GM18519 (cell line): ENCODE data around the gene PRSS33.

ENCODE experiments used
- ATAC-seq: cut with Tn5 transposase; IDR thresholded peaks from one replicate; pipeline ENCODE4 v1.9.1; 2021; ENCODE audit warnings: mild to moderate bottlenecking, moderate library complexity; ENCODE audit not compliant: unreplicated experiment, low FRiP score

PRSS33 gene

DNA sequence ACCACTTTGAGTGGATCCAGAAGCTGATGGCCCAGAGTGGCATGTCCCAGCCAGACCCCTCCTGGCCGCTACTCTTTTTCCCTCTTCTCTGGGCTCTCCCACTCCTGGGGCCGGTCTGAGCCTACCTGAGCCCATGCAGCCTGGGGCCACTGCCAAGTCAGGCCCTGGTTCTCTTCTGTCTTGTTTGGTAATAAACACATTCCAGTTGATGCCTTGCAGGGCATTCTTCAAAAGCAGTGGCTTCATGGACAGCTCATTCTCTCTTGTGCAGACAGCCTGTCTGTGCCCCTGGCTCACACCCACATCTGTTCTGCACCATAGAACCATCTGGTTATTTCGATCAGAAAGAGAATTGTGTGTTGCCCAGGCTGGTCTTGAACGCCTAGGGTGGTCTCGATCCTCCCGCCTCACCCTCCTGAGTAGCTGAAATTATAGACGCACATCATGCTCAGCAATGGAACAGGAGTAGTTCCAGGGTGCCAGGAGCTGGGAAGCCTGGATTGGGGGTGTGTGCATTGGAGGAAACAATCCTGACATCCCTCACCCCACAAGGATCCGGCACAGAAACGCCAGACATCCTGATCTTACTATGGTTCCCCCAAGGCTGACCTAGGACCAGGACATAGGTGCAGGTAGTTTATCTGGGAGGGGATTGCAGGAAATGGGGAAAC, 34.3 kb upstream of the PRSS33 start:
- ATAC-seq, result no peak

DNA sequence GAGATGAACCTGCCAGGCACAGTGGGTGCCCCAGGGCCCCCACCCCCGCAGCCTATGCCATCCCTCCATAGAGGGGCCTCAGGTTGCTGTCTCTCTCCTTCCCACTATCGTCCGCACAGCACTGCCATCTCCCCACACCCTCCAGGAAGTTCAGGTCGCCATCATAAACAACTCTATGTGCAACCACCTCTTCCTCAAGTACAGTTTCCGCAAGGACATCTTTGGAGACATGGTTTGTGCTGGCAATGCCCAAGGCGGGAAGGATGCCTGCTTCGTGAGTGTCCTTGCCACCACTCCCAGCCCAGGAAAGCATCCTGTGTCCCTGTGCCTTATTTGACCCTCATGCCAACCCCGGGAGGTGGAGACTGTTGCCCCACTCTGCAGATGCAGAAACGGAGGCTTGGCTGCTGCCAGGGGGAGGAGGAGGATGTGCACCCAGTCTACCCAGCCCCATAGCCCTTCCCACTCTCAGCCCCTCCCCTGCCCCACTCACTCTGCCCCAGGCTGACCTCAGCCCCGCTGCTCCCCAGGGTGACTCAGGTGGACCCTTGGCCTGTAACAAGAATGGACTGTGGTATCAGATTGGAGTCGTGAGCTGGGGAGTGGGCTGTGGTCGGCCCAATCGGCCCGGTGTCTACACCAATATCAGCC, 33.6 kb upstream of the PRSS33 start:
- no peak for ATAC-seq

DNA sequence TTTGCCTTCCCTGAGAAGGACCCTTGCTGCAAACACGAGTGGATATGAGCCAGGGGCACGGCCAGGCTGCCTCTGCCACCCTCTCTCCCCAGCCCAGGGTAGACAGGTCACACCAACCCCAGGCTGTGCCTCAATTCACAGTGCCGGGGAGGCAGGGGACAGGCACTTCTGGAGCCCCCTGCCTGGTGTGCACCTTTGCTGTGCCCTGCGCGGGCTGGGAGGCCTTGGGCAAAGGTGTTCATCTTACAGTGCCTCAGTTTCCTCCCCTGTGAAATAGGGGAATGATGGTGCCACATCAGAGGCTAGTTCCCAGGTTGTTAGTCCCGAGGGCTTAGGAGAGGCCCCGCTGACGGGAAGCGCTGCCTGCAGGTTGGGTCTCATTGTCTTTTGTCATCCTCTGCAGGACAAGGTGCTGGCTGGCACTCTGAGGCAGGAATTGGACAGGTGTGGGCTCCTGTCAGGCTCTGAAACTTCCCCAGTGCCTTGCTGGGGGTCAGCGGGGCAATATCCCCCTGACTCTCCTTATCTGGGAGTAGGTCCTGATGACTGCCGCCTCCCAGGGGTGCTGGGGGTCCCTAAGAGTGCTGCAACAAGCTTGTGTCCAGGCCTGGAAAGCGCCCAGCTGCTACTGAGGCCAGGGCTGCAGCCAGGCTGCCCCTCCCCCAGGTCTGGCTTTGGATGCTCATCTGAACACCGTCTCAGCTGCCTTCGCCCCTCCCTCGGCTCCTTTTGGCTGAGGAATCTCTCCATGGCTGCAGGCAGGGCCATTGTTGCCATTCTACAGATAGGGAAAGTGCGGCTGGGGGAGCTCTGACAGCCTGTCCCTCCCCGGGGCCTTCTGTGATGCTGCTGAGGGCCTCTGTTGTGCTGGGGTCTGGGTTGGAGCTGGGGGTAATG, 32.8 kb upstream of the PRSS33 start:
- ATAC-seq, result no peak

DNA sequence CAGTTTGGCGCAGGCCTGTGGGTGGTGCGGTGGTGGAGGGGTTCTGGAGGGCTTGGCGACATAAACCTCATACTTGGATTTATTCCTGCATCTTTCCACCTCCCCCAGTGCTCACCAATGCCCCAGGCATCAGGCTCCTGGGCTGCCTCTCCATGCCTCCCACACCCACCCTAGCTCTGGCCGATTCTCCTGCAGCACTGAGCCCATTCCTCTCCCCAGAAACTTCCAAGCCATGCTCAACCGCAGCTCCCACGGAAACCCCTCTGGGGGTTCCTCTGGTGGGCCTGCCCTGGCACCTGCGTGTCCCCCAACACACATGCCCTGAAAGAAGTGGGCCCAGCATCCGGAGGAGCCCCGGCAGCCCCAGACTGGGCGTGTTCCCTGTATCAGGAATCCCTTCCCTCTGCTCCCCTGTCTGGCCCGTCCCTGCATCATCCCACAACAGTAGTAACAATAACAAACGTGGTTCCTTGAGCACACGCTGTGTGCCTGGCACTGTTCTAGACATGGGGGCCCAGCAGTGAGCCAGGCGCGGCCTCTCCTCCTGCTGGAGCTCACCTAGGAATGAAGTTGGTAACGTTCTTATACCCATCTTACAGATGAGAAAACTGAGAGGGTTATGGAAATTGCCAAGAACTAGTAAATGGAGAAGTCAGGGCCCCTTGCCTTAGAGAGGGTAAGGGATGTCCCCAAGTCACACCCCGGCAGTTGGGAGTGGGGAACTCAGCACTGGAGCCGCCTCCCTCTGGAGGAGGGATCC, 32.0 kb upstream of the PRSS33 start:
- no peak for ATAC-seq

DNA sequence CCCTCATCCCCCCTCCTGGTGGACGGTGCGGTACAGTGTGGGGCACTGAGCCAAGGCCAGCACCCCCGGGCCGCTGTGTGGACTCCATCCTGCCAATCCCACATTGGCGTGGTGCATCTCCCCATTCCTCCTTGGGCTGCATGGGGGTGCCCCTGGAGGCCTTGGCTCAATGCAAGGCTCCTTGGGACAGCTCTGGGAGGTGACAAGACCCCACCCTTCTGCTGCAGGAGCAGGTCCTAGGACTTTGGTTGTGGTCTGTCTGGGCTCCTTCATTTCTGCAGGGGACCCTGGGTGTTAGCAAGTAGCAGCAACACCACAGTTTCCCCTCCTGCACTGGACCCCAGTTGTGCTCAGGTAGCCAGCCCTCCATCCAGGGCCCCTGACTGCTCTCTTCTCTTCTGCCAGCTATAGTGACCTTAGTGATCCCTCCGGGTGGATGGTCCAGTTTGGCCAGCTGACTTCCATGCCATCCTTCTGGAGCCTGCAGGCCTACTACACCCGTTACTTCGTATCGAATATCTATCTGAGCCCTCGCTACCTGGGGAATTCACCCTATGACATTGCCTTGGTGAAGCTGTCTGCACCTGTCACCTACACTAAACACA, 31.0 kb upstream of the PRSS33 start:
- no peak for ATAC-seq

DNA sequence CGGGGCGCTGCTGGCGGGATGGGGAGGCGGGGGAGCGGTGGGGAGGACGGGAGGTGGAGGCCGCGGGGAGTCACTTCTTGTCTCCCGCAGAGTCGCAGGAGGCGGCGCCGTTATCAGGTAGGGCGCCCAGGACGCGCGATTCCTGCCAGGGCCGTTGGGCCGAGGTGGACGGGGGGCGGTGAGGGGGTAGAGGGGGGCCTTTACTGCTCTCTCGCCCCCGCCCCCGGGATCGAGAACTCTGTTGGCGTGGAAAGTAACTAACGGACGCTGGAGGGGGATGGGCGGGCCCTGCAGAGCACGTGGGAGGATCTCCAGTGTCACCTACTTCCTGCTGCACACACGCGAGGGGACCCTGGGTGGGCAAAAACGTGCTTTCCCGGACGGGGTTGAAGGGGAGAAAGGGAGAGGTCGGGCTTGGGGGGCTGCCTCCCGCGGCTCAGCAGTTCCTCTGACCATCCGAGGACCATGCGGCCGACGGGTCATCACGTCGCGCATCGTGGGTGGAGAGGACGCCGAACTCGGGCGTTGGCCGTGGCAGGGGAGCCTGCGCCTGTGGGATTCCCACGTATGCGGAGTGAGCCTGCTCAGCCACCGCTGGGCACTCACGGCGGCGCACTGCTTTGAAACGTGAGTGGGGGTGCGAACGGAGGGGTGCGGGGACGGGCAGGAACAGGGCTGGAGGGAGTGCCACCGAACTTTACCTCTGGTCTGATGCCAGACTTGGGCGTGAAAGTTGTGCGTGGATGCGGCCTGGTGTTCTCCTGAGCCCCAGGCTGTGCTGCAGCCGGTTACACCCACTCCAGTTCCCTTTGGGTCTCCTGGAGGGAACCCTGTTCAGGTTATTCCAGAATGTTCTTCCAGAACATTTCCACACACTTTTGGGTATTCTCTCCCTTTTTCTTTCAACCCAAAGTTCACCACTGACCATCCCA, 30.2 kb upstream of the PRSS33 start:
- ATAC-seq, result no peak

DNA sequence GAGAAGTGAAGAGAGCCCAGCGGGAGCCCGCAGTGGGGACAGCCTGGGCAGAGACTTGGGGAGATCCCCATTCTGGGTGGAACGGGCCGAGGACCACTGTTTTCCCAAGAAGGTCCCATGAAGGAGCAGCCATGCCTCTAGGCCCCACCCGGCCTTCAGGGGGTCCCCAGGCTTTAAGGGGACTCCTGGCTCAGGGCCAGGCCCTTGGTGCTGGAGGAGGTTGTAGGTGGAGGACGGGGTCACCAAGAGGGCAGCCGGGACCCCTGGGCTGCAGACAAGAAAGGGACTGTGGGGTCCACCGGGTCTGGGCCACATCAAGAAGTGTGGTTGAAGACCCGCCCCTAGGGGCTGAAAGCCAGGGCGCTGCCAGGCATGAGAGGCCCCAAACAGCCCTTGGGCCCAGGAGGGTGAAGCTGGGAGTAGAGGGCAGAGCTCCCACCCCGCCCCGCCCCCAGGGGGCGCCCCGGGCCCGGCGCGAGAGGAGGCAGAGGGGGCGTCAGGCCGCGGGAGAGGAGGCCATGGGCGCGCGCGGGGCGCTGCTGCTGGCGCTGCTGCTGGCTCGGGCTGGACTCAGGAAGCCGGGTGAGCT, 29.5 kb upstream of the PRSS33 start, which contains the start of gene PRSS21:
TSS of gene PRSS21 (plus strand) at position 487 of the 589 bp plus-strand sequence. CDS start at position 519, 32 bp downstream.
- ATAC-seq, result no peak

DNA sequence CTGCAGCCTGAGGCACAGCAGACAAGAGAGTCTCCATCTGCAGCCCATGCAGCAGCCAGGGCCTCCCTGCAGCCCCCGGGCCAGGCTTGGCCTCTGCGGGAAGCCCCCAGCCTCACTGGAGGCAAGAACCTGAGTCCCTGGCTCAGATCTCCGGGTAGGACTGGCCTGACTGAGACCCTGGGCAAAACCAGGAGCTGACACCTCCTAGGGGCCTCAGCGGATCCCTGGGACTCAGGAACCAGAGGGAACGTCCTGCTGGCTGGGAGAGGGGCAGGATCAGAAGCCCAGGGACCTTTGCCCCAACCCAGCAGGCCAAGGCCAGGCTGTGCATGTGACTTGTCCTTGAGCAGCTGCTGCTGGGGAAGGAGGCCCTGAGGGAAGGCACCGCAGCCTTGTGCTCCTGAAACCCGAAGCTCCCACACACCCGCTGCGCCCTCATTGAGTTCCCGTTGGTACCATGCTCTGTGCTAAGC, 28.0 kb upstream of the PRSS33 start:
- ATAC-seq, result no peak

DNA sequence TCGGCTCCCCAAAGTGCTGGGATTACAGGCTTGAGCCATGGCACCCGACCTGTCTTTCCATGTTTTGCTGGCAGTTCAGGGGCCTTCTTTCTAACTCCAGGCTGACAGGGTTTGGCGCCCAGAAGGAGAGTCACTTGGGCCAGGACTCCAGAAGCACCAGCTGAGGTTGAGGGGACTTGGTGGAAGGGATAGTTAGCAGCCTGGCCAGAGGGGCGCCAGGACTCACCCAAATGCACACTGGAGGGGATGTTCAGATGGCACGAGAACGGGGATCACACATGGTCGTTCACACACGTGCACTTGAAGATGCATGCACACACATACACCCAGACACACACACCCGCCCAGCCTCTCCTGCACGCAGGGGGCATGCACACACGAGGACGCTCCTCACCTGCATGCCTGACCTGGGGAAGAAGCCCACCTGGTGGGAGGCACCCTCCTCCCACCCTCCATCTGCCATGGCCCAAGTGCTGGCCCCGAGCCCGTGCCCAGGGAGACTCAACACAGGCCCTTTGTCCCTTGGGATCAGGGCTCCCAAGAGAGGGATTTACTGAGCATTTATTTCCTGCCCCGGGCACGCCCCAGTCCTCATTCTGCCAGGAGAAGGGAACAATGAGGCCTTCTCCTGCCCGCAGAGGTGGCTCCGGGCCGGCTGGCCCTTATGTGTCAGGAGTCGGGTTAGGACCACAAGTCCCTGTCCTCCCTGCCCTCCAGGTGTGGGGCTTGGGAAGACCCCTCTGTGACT, 27.4 kb upstream of the PRSS33 start:
- ATAC-seq, result no peak

DNA sequence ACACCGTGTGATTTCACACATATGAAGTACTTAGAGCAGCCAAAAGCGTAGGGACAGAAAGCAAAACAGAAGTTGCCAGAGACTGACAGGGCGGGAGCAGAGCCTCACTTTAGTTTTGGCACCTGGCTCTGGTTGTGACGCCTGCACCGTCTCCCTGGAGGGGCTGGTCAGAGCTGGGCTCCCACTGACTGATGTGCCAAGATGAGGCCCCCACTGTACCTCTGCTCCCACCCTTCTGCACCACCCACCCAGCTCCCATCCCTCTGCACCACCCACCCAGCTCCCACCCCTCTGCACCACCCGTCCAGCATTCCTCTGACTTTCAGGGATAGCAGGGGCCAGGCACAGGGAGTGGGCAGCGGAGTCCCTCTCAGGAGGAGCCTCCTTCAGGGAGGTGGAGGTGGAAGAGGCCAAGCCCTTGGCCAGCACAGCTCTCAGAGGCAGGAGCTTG, 26.4 kb upstream of the PRSS33 start:
- no peak for ATAC-seq

DNA sequence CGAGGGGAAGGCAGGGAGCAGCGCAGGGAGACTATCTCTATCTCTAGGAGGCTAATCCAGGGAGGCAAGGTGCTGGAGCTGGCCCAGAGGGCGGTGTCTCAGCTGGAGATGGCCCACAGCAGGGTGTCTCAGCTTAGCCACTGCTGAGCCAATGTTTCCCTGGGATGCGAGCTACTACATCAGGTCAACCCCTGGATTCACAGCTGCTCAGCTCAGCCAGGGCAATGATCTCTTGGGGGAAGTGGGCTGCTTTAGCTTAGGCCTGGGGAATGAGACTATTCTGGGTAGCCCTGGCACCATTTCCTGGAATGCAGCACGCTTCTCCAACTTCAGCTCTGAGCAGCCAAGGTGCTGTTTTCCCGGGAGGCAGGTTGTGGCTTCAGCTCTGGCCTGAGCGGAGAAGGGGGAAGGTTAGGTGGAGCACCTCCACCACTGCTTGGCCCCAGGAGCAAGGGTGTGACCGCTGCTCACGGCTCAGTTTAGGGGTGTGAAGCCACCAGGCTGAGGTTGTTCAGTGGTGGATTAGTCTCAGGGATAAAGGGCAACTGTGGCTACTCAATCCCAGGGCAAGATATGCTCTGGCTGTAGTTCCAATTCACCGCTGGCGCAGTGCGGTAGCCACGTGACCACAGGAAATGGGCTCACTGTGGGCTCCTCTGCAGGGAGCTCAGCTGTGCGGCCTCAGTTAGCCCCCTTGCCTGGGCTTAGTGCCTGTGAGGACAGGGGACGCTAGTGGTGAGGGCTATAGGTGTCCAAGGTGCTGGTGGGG, 24.5 kb upstream of the PRSS33 start:
- ATAC-seq, result no peak

DNA sequence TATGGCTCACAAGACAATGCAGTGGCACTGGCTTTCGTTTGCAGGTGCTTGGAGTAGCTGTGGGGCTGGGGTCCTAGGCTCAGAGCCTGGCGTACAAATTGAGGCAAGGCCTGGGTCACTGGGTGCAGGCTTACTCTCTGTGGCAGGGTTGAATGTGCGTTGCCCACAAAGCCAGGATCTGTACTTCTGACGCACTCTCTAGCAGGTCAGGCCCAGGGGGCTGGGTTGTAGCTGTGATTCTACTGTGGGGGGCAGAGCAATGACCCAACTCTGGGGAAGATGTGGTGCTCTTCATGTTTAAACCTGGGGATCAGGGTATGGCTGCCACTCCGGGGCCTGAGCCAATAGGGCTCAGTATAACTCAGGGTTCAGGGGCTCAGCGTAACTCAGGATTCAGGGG, 23.3 kb upstream of the PRSS33 start:
- no peak for ATAC-seq

DNA sequence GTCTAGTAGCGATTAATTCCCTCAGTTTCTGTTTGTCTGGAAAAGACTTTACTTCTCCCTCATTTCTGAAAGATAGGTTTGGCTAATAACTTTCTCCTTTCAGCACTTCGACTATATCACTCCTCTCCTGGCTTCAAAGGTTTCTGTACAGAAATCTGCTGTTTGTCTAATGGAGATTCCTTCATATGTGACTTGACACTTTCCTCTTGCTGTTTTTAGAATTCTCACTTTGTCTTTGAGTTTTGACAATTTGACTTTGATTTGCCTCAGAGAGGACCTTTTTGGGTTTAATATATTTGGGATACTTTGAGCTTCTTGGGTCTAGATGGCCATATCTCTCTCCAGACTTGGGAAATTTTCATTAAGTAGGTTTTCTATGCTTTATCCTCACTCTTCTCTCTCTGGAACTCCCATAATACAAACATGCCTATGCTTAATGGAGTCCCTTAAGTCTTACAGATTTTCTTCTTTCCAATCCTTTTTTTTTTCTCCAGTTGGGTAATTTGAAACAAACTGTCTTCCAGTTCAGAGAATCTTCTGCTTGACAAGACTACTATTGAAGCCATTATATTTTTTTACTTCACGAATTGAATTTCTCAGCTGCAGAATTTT, 21.9 kb upstream of the PRSS33 start:
- ATAC-seq, result no peak

DNA sequence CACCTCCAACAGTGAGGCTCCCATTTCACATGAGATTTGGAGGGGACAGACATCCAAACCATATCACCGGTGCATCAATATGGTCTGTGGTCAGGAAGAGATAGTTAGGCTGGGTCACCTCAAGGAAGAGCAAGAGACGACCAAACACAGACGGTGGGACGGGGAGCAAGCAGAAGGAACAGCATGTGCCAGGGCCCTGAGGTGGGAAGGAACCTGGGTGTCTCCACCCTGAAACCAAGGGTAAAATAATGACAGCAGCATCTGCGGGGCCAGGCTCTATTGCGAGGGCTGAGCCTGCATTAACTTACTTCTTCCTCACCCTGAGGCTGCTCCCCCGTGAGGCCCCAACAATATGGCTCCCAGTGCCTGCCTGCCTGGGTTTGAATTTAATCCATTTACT, 20.8 kb upstream of the PRSS33 start:
- ATAC-seq, result no peak

DNA sequence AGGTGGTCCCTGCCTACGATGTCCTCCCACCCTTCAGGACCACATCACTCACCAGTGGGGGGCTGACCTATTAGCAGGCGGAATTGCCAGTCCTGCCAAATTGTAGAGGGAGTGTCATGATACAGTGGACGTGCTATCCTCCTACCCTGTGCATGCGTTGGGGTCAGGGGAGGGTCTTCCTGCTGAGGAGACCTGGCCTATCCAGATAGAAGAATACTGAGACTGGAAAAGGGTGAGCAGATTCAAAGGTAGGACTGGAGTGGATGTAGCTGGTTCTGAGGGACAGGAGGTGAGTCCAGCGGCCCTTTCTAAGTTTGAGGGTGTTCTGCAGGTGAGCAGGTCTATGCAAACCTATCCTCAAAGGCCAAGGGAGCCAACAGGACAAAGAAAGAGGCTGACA, 18.9 kb upstream of the PRSS33 start:
- ATAC-seq, result no peak

DNA sequence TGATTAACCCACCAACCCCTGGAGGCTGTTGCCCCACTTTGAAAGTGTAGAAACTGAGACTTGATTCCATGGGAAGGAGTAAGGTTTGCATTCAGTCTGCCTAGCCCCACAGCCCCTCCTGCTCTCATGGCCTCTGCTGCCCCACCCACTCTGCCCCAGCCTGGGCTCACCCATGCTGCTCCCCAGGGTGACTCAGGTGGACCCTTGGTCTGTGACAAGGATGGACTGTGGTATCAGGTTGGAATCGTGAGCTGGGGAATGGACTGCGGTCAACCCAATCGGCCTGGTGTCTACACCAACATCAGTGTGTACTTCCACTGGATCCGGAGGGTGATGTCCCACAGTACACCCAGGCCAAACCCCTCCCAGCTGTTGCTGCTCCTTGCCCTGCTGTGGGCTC, 17.4 kb upstream of the PRSS33 start:
- ATAC-seq, result no peak
